T-helper 2 cell treated with Interferon-gamma antibody and Interleukin-4, amounts not matched to agents 5 μg/mL and 100 μg/mL, for 36 hours (primary cell): Measurements from ENCODE around the gene DAB2IP.

Experiments used
- DNase-seq: peaks from one replicate; pipeline ENCODE4 v3.0.0; 2021; ENCODE audit warnings: low spot score
- H3K27ac Mint-ChIP-seq: one replicate; pipeline ENCODE4 v1.8.0; 2021; ENCODE audit warnings: mild to moderate bottlenecking, mixed read lengths
- H3K27me3 Mint-ChIP-seq: one replicate; pipeline ENCODE4 v1.8.0; 2021; ENCODE audit warnings: low read depth, mixed read lengths
- H3K36me3 Mint-ChIP-seq: one replicate; pipeline ENCODE4 v1.8.0; 2021; ENCODE audit warnings: low read depth, mixed read lengths
- H3K4me1 Mint-ChIP-seq: one replicate; pipeline ENCODE4 v1.8.0; 2021; ENCODE audit warnings: low read depth, mixed read lengths
- H3K4me3 Mint-ChIP-seq: one replicate; pipeline ENCODE4 v1.8.0; 2022; ENCODE audit warnings: mild to moderate bottlenecking, moderate library complexity, mixed read lengths
- H3K9me3 Mint-ChIP-seq: one replicate; pipeline ENCODE4 v1.8.0; 2021; ENCODE audit warnings: mixed read lengths

DAB2IP gene

GRCh38 chr9:121634329-121635261, 16.8 kb upstream of the DAB2IP start:
- Mint-ChIP-seq H3K4me3 (no peak overlapping the region), H3K9me3 (no peaks in the 10 kb centered on the region)
- DNase-seq = no peak

GRCh38 chr9:121635300-121635876, 16.0 kb upstream of the DAB2IP start:
- H3K4me3 Mint-ChIP-seq = no peak overlapping the region
- H3K4me1 Mint-ChIP-seq = no peaks in the 10 kb centered on the region
- no peak overlapping the region for H3K27ac Mint-ChIP-seq

More at GRCh38 chr9:121634329-121635261, 16.8 kb upstream of the DAB2IP start:
- Mint-ChIP-seq H3K27ac (no peak overlapping the region), H3K36me3 (no peaks in the 10 kb centered on the region), H3K4me1 (no peaks in the 10 kb centered on the region), H3K27me3 (peaks cover 7% of the 10 kb centered on the region)

GRCh38 chr9:121636341-121636865, 15.0 kb upstream of the DAB2IP start:
- Mint-ChIP-seq H3K36me3 (no peaks in the 10 kb centered on the region), H3K9me3 (no peaks in the 10 kb centered on the region), H3K27me3 (peaks cover 7% of the 10 kb centered on the region), H3K27ac (no peak overlapping the region), H3K4me1 (no peaks in the 10 kb centered on the region), H3K4me3 (no peak overlapping the region)
- DNase-seq = no peak

More at GRCh38 chr9:121635300-121635876, 16.0 kb upstream of the DAB2IP start:
- no peak for DNase-seq
- no peaks in the 10 kb centered on the region for H3K36me3 Mint-ChIP-seq
- H3K9me3 Mint-ChIP-seq = no peaks in the 10 kb centered on the region
- peaks cover 7% of the 10 kb centered on the region for H3K27me3 Mint-ChIP-seq

- Mint-ChIP-seq H3K4me3 (no peak overlapping the region), H3K27me3 (peaks cover 7% of the 10 kb centered on the region)
- DNase-seq = no peak
These were observed 14.3 kb upstream of the DAB2IP start for GRCh38 chr9:121636978-121637712.

GRCh38 chr9:121637713-121638220, 13.7 kb upstream of the DAB2IP start:
- Mint-ChIP-seq H3K27me3 (peaks cover 7% of the 10 kb centered on the region), H3K27ac (no peak overlapping the region), H3K4me3 (no peak overlapping the region), H3K9me3 (no peaks in the 10 kb centered on the region), H3K36me3 (no peaks in the 10 kb centered on the region), H3K4me1 (no peaks in the 10 kb centered on the region)
- no peak for DNase-seq

More at GRCh38 chr9:121636978-121637712, 14.3 kb upstream of the DAB2IP start:
- Mint-ChIP-seq H3K36me3 (no peaks in the 10 kb centered on the region), H3K27ac (no peak overlapping the region), H3K4me1 (no peaks in the 10 kb centered on the region), H3K9me3 (no peaks in the 10 kb centered on the region)

GRCh38 chr9:121638399-121638798, 13.0 kb upstream of the DAB2IP start:
- no peak overlapping the region for H3K4me3 Mint-ChIP-seq
- no peak for DNase-seq
- H3K36me3 Mint-ChIP-seq = no peaks in the 10 kb centered on the region
- peaks cover 7% of the 10 kb centered on the region for H3K27me3 Mint-ChIP-seq
- H3K27ac Mint-ChIP-seq = no peak overlapping the region
- H3K4me1 Mint-ChIP-seq = no peaks in the 10 kb centered on the region
- H3K9me3 Mint-ChIP-seq = no peaks in the 10 kb centered on the region

GRCh38 chr9:121638901-121639592, 12.4 kb upstream of the DAB2IP start:
- H3K36me3 Mint-ChIP-seq = no peaks in the 10 kb centered on the region
- H3K4me3 Mint-ChIP-seq = no peak overlapping the region
- no peaks in the 10 kb centered on the region for H3K4me1 Mint-ChIP-seq
- H3K27ac Mint-ChIP-seq = no peak overlapping the region
- DNase-seq = no peak
- no peaks in the 10 kb centered on the region for H3K9me3 Mint-ChIP-seq
- H3K27me3 Mint-ChIP-seq = peaks cover 7% of the 10 kb centered on the region

GRCh38 chr9:121639619-121640018, 11.8 kb upstream of the DAB2IP start:
- H3K4me3 Mint-ChIP-seq = no peak overlapping the region
- peaks cover 7% of the 10 kb centered on the region for H3K27me3 Mint-ChIP-seq
- H3K4me1 Mint-ChIP-seq = no peaks in the 10 kb centered on the region
- H3K36me3 Mint-ChIP-seq = no peaks in the 10 kb centered on the region
- H3K27ac Mint-ChIP-seq = no peak overlapping the region
- no peaks in the 10 kb centered on the region for H3K9me3 Mint-ChIP-seq
- no peak for DNase-seq

GRCh38 chr9:121640076-121640475, 11.4 kb upstream of the DAB2IP start:
- peaks cover 7% of the 10 kb centered on the region for H3K27me3 Mint-ChIP-seq
- DNase-seq = no peak
- H3K4me3 Mint-ChIP-seq = no peak overlapping the region
- no peaks in the 10 kb centered on the region for H3K36me3 Mint-ChIP-seq
- no peaks in the 10 kb centered on the region for H3K4me1 Mint-ChIP-seq
- H3K27ac Mint-ChIP-seq = no peak overlapping the region
- no peaks in the 10 kb centered on the region for H3K9me3 Mint-ChIP-seq

GRCh38 chr9:121640491-121641223, 10.8 kb upstream of the DAB2IP start:
- Mint-ChIP-seq H3K36me3 (no peaks in the 10 kb centered on the region), H3K4me1 (no peaks in the 10 kb centered on the region), H3K27ac (no peak overlapping the region), H3K27me3 (peaks cover 5% of the 10 kb centered on the region), H3K9me3 (no peaks in the 10 kb centered on the region), H3K4me3 (no peak overlapping the region)
- DNase-seq = no peak

- H3K4me3 Mint-ChIP-seq = no peak overlapping the region
- peaks cover 5% of the 10 kb centered on the region for H3K27me3 Mint-ChIP-seq
- H3K36me3 Mint-ChIP-seq = no peaks in the 10 kb centered on the region
- H3K27ac Mint-ChIP-seq = no peak overlapping the region
- H3K4me1 Mint-ChIP-seq = no peaks in the 10 kb centered on the region
- no peak for DNase-seq
- no peaks in the 10 kb centered on the region for H3K9me3 Mint-ChIP-seq
These were observed 10.2 kb upstream of the DAB2IP start for GRCh38 chr9:121641224-121641611.

- Mint-ChIP-seq H3K27me3 (peaks cover 1% of the 10 kb centered on the region), H3K4me3 (no peak overlapping the region), H3K4me1 (no peaks in the 10 kb centered on the region), H3K27ac (no peak overlapping the region), H3K36me3 (no peaks in the 10 kb centered on the region), H3K9me3 (no peaks in the 10 kb centered on the region)
- no peak for DNase-seq
These were observed 8.7 kb upstream of the DAB2IP start for GRCh38 chr9:121642758-121643157.

GRCh38 chr9:121643473-121643872, 8.0 kb upstream of the DAB2IP start:
- DNase-seq = no peak
- H3K27me3 Mint-ChIP-seq = peaks cover 3% of the 10 kb centered on the region
- no peaks in the 10 kb centered on the region for H3K9me3 Mint-ChIP-seq
- no peak overlapping the region for H3K27ac Mint-ChIP-seq
- H3K4me3 Mint-ChIP-seq = no peak overlapping the region
- no peaks in the 10 kb centered on the region for H3K36me3 Mint-ChIP-seq
- no peaks in the 10 kb centered on the region for H3K4me1 Mint-ChIP-seq
